ENCODE measurements around the gene ANKRD33B. TPM values are rescaled to one million over a fixed set of nuclear protein-coding genes. Genes with fewer than 3 reads are reported as not detected.

Gene ANKRD33B
- polyA plus RNA-seq, 1 donor (not counting 4 experiments of a cell fraction or from before 2014, with no cell fraction given), result 1.9 TPM

DNA sequence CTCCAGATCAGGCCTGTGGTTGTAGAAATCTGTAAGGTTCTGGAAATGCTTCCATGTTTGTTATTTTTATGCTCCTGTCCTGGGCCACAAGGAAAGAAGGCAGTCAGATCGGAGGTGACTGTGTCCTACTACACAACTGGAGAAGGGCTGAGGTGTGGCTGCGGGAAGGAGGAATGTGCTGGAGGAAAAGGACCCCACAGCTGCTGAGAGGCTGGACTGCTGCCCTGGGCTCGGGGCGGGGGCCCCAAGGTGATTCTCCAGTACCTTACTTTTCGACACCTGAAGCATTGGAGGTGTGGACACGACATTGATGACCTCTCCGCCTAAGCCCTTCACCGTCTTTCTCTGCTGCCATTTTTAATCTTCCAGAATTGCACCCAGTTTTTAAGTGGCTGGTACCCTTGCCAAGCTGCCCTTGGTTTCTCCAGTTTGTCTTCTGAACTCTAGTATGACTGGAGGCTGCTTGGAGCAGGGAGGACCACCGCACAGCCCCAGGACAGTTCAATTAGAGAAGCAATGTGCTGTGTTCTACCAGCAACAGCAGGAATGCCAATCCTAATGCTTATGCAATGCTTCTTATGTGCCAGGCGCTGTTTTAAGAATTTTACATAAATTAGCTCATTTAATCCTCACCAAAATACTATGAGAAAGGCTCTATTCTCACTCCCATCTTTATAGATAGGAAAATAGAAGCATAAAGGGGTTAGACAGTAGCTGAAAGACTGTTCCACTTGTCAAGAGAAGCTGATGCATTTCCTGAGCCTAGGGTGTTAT lies 13.5 kb upstream of the ANKRD33B start:
- Histone ChIP-seq H3K79me2 (ENCODE audit: control insufficient read depth, insufficient read depth, low read length) (no peaks in the 10 kb centered on the region), H3K27me3 (ENCODE audit: control insufficient read depth, extremely low read depth, insufficient read depth, low read length) (no peaks in the 10 kb centered on the region), H3K4me2 (ENCODE audit: control insufficient read depth, extremely low read depth, insufficient read depth, low read depth, low read length) (no peak overlapping the region), H3K9ac (ENCODE audit: control insufficient read depth, extremely low read depth, insufficient read depth, low read length) (no peak overlapping the region), H3K36me3 (ENCODE audit: control insufficient read depth in 2 of 2, extremely low read depth in 1 of 2, insufficient read depth in 2 of 2, low read length in 2 of 2) (no peaks in the 10 kb centered on the region), H3K4me3 (ENCODE audit: control insufficient read depth in 2 of 3, extremely low read depth in 1 of 3, insufficient read depth in 2 of 3, low read depth in 1 of 3, low read length in 3 of 3) (no peak overlapping the region), H3K9me1 (ENCODE audit: control insufficient read depth, extremely low read depth, insufficient read depth, low read length) (no peaks in the 10 kb centered on the region), H4K20me1 (ENCODE audit: control insufficient read depth, extremely low read depth, insufficient read depth, low read length) (no peaks in the 10 kb centered on the region), H3K4me1 (ENCODE audit: control insufficient read depth, extremely low read depth, insufficient read depth, low read length) (peaks cover 27% of the 10 kb centered on the region), H3K27ac (ENCODE audit: control insufficient read depth, insufficient read depth, low read length) (peak overlapping the region; percentile 39), H3K9me3 (ENCODE audit: control insufficient read depth, low read depth, low read length) (peaks cover 4% of the 10 kb centered on the region), H2AFZ (ENCODE audit: control insufficient read depth, low read length) (no peak overlapping the region)
- FAIRE-seq (no peak), DNase-seq (ENCODE audit: low read depth, low spot score) (no peak)
- TF ChIP-seq EZH2 (IDR thresholded peaks at IDR 0.05; ENCODE audit: low read length), result no peak
- TF ChIP-seq, protein P1, sequence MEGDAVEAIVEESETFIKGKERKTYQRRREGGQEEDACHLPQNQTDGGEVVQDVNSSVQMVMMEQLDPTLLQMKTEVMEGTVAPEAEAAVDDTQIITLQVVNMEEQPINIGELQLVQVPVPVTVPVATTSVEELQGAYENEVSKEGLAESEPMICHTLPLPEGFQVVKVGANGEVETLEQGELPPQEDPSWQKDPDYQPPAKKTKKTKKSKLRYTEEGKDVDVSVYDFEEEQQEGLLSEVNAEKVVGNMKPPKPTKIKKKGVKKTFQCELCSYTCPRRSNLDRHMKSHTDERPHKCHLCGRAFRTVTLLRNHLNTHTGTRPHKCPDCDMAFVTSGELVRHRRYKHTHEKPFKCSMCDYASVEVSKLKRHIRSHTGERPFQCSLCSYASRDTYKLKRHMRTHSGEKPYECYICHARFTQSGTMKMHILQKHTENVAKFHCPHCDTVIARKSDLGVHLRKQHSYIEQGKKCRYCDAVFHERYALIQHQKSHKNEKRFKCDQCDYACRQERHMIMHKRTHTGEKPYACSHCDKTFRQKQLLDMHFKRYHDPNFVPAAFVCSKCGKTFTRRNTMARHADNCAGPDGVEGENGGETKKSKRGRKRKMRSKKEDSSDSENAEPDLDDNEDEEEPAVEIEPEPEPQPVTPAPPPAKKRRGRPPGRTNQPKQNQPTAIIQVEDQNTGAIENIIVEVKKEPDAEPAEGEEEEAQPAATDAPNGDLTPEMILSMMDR (optimal IDR thresholded peaks at IDR 0.05 in 1 of 3, IDR thresholded peaks at IDR 0.05 in 1 of 3, conservative IDR thresholded peaks at IDR 0.05 in 1 of 3; ENCODE audit: extremely low read depth in 1 of 3, insufficient read depth in 2 of 3, low read length in 3 of 3), result no peak
- dilution Hi-C loops (cut with MboI; ENCODE audit: extremely low pct_ligation_motif_present, low sequenced_read_pairs), result no loop called here

DNA sequence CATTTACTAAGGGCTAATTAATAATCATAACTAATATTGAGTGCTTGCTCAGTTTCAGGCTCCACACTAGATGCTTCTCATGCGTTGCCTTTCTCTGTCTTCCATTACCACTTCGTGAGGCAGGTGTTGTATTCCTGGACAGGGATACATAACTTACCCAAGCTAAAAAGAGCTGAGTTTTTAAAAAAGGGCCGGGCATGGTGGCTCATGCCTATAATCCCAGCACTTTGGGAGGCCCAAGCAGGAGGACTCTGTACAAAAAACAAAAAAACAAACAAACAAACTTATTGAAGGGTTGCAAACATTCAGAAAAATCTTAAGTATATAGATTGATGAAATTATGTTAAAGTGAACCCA lies 12.1 kb upstream of the ANKRD33B start:
- no peak for FAIRE-seq
- Histone ChIP-seq H3K27ac (ENCODE audit: control insufficient read depth, insufficient read depth, low read length) (peak overlapping the region; percentile 62), H3K79me2 (ENCODE audit: control insufficient read depth, insufficient read depth, low read length) (no peaks in the 10 kb centered on the region), H3K9me3 (ENCODE audit: control insufficient read depth, low read depth, low read length) (peaks cover 4% of the 10 kb centered on the region), H3K4me1 (ENCODE audit: control insufficient read depth, extremely low read depth, insufficient read depth, low read length) (peaks cover 41% of the 10 kb centered on the region), H2AFZ (ENCODE audit: control insufficient read depth, low read length) (no peak overlapping the region), H3K9ac (ENCODE audit: control insufficient read depth, extremely low read depth, insufficient read depth, low read length) (peak overlapping the region; percentile 14), H4K20me1 (ENCODE audit: control insufficient read depth, extremely low read depth, insufficient read depth, low read length) (no peaks in the 10 kb centered on the region), H3K9me1 (ENCODE audit: control insufficient read depth, extremely low read depth, insufficient read depth, low read length) (no peaks in the 10 kb centered on the region), H3K4me3 (ENCODE audit: control insufficient read depth in 2 of 3, extremely low read depth in 1 of 3, insufficient read depth in 2 of 3, low read depth in 1 of 3, low read length in 3 of 3) (peak overlapping the region in 1 of 3 experiments; percentile 8), H3K27me3 (ENCODE audit: control insufficient read depth, extremely low read depth, insufficient read depth, low read length) (no peaks in the 10 kb centered on the region), H3K4me2 (ENCODE audit: control insufficient read depth, extremely low read depth, insufficient read depth, low read depth, low read length) (peak overlapping the region; percentile 68), H3K36me3 (ENCODE audit: control insufficient read depth in 2 of 2, extremely low read depth in 1 of 2, insufficient read depth in 2 of 2, low read length in 2 of 2) (no peaks in the 10 kb centered on the region)
- dilution Hi-C loops (cut with MboI; ENCODE audit: extremely low pct_ligation_motif_present, low sequenced_read_pairs), result no loop called here
- DNase-seq (ENCODE audit: low read depth, low spot score), result no peak
- TF ChIP-seq, protein P1 (optimal IDR thresholded peaks at IDR 0.05 in 1 of 3, IDR thresholded peaks at IDR 0.05 in 1 of 3, conservative IDR thresholded peaks at IDR 0.05 in 1 of 3; ENCODE audit: extremely low read depth in 1 of 3, insufficient read depth in 2 of 3, low read length in 3 of 3), result no peak
- no peak for TF ChIP-seq EZH2 (IDR thresholded peaks at IDR 0.05; ENCODE audit: low read length)

All from keratinocyte (primary cell).